ENCODE results near the gene GALNTL6. TPM values are rescaled to one million over a fixed set of nuclear protein-coding genes. Genes with fewer than 3 reads are reported as not detected.
"Not testable (repeated sequence)": the region's sequence is repeated elsewhere in the genome, so short reads cannot be mapped to it uniquely, and the experiment has no call there.

The GALNTL6 gene
- total RNA-seq, 1 donor from 2014 or later: not detected

- Histone ChIP-seq H3K27me3 (no peaks in the 10 kb centered on the region), H3K9me3 (no peaks in the 10 kb centered on the region), H3K36me3 (no peaks in the 10 kb centered on the region), H3K4me1 (peaks cover 4 to 5% of the 10 kb centered on the region in 2 donors), H3K27ac (no peak overlapping the region), H3K4me3 (no peak overlapping the region)
- TF ChIP-seq CTCF (IDR thresholded peaks at IDR 0.05): no peak
- intact Hi-C loops (cut with DNase I): no loop called here
- DNase-seq (ENCODE audit: low spot score in 2 of 2): no peak
Observed at GRCh38 chr4:173017802-173018201, 1204.6 kb downstream of the GALNTL6 start.

DNA sequence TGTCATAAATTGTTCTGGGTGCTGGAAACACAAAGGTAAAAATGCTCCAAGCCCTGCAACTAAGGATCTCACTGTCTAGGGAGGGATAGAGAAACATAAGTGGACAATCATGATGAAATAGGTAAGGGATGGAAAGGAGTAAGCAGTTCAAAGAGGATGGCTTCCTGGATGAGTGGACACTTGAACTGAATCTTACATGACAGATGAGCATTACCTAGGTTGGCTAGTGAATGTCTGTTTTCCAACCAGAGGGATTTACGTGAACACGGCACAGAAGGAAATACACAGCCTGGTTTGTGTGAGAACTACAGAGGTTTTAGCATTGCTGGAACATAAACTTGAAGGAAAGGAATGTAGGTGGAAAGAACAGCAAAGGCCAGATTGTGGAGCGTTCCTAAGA is 1205.2 kb downstream of the GALNTL6 start:
- intact Hi-C loops (cut with DNase I): no loop called here
- no peak for TF ChIP-seq CTCF (IDR thresholded peaks at IDR 0.05)

DNA sequence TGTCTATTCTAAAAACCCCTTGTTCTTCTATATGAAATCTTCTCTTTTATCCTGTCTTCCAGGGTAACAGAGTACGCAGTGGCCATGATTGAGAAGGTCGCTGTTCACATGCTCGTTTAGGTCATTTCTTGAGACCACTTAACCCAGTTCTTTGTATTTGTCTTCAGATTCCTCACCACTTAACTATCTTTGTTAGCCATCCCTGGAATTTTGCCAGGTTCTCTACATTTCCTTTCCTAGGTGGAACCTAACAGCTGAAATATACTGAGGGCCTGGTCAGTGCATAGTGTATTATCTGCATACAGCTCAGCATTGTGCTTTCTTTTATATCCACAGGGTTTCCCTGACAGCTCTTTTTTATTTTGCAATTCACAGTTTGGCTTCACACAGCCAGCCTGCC is 1206.5 kb downstream of the GALNTL6 start:
- Histone ChIP-seq H3K4me1 (no peaks in the 10 kb centered on the region), H3K4me3 (no peak overlapping the region), H3K9me3 (no peaks in the 10 kb centered on the region), H3K36me3 (no peaks in the 10 kb centered on the region), H3K27me3 (no peaks in the 10 kb centered on the region), H3K27ac (no peak overlapping the region)
- DNase-seq (ENCODE audit: low spot score in 2 of 2): no peak
- TF ChIP-seq CTCF (IDR thresholded peaks at IDR 0.05): no peak
- intact Hi-C loops (cut with DNase I): no loop called here

More for the DNA sequence above, 1205.2 kb downstream of the GALNTL6 start:
- Histone ChIP-seq H3K27ac (no peak overlapping the region), H3K36me3 (no peaks in the 10 kb centered on the region), H3K4me3 (no peak overlapping the region), H3K4me1 (peaks cover 4 to 5% of the 10 kb centered on the region in 2 donors), H3K9me3 (no peaks in the 10 kb centered on the region), H3K27me3 (no peaks in the 10 kb centered on the region)
- DNase-seq (ENCODE audit: low spot score in 2 of 2): no peak

DNA sequence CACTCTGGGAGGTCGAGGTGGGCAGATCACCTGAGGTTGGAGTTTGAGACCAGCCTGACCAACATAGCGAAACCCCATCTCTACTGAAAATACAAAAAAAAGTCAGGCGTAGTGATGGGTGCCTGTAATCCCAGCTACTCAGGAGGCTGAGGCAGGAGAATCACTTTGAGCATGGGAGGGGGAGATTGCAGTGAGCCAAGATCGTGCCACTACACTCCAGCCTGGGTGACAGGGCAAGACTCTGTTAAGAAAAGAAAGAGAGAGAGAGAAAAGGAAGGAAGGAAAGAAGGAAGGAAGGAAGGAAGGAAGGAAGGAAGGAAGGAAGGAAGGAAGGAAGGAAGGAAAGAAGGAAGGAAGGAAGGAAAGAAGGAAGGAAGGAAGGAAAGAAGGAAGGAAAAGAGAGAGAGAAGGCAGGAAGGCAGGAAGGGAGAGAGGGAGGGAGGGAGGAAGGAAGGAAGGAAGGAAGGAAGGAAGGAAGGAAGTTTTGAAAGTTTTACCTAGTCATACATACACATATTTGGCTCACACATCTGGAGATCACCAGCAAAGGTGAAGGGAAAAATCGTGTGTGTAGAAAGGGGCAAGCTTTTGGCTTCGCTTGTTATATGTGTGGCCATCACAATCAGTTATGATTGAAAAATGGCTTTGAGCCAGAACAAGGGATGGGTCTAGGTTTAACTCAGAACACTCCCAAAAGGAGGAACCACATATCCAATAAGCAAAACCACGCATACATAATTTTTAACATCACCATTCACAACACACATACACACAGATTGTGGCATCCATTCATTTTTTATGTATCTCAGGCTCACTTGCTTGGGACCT is 1208.8 kb downstream of the GALNTL6 start:
- H3K4me3 ChIP-seq; H3K27ac ChIP-seq; H3K9me3 ChIP-seq; intact Hi-C loops (cut with DNase I); H3K27me3 ChIP-seq; DNase-seq (ENCODE audit: low spot score in 2 of 2); H3K4me1 ChIP-seq; H3K36me3 ChIP-seq: not testable (repeated sequence)

- intact Hi-C loops (cut with DNase I): loop anchor here (2.0 kb wide), 1 partner anchor 277 kb away; no protein-coding TSS in a partner anchor
- no peaks in the 10 kb centered on the region for H3K27me3 ChIP-seq
- no peak for DNase-seq (ENCODE audit: low spot score in 2 of 2)
- no peaks in the 10 kb centered on the region for H3K9me3 ChIP-seq
- no peak overlapping the region for H3K4me3 ChIP-seq
- no peaks in the 10 kb centered on the region for H3K4me1 ChIP-seq
- no peak overlapping the region for H3K27ac ChIP-seq
- TF ChIP-seq CTCF (IDR thresholded peaks at IDR 0.05): no peak
- no peaks in the 10 kb centered on the region for H3K36me3 ChIP-seq
Observed at GRCh38 chr4:173024203-173024602, 1211.0 kb downstream of the GALNTL6 start.

GRCh38 chr4:173025131-173025530 is 1211.9 kb downstream of the GALNTL6 start:
- peak; percentile 61 to 68 (median 63) for TF ChIP-seq CTCF (IDR thresholded peaks at IDR 0.05)
- Histone ChIP-seq H3K27ac (no peak overlapping the region), H3K9me3 (no peaks in the 10 kb centered on the region), H3K4me3 (no peak overlapping the region), H3K27me3 (no peaks in the 10 kb centered on the region), H3K4me1 (no peaks in the 10 kb centered on the region), H3K36me3 (no peaks in the 10 kb centered on the region)
- DNase-seq (ENCODE audit: low spot score in 2 of 2): peak in 1 of 2 donors; percentile 71
- intact Hi-C loops (cut with DNase I): loop anchor here (1.0 to 2.0 kb wide), 2 partner anchors 232 to 276 kb away; no protein-coding TSS in a partner anchor
